GM20000 (cell line): ENCODE results near the gene FRAT1.

Experiments used
- DNase-seq: peaks from one replicate; pipeline ENCODE4 v3.0.0; 2012; ENCODE audit warnings: low spot score
- TF ChIP-seq, protein P1 (sequence below): IDR thresholded peaks from 2 replicates; pipeline ENCODE4 v1.5.1; 2012; ENCODE audit warnings: mild to moderate bottlenecking, control low read depth; ENCODE audit errors: extremely low read depth, missing control alignments

The FRAT1 gene

DNA sequence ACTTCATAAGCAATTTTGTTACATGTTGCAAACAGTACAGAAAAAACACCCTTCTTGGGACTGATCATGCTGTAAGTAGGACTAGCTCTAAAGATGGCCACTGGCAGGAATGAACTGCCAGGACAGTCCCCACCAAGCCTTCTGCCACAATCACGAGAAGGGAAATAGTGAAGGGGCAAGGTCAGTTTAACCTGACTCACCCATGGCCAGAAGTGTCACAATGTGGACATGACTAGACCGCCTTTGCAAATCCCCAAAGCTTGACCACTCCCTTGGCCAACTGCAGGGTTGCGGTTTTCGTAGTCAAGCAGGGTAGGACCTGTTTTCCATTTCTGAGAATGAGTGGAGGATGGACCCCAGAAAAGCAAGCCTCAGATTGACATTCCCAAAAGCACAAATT, 34.9 kb downstream of the FRAT1 start:
- TF ChIP-seq, protein P1, sequence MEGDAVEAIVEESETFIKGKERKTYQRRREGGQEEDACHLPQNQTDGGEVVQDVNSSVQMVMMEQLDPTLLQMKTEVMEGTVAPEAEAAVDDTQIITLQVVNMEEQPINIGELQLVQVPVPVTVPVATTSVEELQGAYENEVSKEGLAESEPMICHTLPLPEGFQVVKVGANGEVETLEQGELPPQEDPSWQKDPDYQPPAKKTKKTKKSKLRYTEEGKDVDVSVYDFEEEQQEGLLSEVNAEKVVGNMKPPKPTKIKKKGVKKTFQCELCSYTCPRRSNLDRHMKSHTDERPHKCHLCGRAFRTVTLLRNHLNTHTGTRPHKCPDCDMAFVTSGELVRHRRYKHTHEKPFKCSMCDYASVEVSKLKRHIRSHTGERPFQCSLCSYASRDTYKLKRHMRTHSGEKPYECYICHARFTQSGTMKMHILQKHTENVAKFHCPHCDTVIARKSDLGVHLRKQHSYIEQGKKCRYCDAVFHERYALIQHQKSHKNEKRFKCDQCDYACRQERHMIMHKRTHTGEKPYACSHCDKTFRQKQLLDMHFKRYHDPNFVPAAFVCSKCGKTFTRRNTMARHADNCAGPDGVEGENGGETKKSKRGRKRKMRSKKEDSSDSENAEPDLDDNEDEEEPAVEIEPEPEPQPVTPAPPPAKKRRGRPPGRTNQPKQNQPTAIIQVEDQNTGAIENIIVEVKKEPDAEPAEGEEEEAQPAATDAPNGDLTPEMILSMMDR, result no peak
- no peak for DNase-seq

DNA sequence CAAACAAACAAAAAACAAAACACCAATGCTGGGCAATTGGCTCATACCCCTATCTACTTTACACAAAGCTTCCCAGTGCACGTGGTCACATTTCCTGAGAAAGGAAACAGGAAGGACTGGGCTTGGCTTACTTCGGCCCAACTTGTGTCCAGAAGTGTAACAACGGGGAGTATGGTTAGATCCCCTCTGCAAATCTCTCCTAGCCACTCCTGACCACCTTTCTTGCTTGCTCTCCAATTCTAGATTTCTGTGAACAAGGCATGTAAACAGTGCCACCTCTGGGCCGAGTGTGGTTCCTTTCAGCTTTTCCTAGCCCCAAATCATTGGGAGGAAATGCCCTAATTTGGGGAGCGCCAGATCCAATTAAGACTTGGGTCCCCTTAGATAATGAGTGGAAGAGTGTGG, 36.5 kb downstream of the FRAT1 start:
- DNase-seq, result no peak
- TF ChIP-seq, protein P1, result no peak

DNA sequence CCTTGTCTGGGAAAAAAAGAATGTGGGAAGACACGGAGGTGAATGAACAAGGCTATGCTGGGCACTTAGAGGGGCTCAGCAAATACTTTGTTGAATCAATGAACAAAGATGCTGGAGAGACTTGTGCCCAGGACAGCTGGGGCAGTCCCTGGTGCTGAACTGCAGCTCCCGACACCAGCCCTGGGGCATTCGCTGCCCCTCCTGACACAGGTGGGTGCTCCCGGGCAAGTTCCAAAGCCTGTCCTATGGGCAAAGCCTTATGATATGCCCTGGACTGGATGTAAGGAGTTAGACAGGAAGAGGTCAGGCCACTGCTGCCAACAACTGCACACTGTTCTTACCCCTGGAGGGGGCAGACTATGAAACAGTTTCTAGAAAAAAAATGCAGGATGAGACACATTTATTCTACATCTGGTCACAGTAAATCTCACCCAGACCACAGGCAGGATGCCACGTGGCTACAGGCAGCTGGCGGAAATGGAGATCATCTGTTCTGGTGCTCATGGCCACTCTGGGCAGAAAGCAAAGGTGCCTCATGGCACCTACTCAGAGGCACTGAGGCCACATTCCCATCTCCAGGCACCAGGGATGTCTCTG, 37.3 kb downstream of the FRAT1 start:
- TF ChIP-seq, protein P1, result no peak
- no peak for DNase-seq

DNA sequence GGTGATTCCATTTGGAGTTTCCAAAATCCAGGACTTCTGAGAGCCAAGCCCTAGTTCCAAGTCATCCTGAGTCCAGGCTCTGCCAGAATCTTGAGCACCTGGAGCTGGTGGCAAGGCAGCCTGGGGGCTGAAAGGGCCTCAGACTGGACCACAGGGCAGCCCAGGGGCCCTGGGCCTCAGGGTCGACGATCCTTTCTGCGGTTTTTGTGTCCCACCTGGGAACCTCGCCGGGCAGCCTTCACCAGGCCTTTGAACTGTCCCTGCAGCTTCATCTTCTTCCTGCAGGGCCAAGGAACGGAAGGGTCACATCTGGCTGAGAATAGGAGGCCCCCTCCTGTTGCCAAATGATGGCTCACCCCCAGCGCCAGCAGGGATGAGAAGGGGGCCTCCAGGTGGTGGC, 37.8 kb downstream of the FRAT1 start:
- TF ChIP-seq, protein P1, result no peak

DNA sequence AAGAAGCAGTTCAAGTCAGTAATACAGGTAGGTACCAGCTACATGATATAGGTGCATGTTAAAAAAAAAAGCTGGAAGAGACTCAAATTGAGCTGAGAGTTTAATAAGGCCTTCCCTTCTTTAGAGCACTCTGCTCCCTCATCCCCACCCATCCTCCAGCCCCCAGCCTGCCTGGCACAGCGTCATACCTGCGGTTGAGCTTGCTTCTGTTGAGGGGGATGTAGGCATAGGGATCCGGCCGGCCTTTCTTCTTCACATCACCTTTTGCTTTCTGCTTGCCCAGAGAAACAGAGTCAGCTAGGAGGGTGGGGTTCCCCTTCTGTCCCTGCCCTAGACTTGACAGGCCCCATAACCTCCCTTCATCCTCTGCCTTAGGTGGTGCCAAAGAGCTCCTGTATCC, 39.3 kb downstream of the FRAT1 start:
- TF ChIP-seq, protein P1, result no peak

More for the DNA sequence above, 37.8 kb downstream of the FRAT1 start:
- no peak for DNase-seq

DNA sequence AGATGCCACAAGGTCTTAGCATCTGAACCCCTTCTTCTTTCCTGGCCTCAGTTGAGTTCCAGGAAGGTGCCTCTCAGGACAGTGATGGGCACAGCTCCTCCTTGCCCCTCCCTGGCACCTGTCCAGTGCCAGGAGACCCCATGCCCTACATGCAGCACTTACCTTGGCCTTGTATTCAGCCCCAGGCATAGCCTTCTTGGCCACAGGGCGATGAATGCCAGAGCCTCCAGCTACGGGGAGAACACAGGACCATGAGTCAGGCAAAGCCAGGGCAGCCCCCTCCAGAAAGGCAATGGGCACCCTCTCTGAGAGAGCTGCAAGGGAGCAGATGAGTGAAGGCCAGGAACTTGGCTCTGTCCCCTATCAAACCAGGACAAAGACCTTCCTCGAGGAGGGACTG, 39.7 kb downstream of the FRAT1 start:
- TF ChIP-seq, protein P1, result no peak
- DNase-seq, result no peak

More for the DNA sequence above, 39.3 kb downstream of the FRAT1 start:
- DNase-seq, result no peak

DNA sequence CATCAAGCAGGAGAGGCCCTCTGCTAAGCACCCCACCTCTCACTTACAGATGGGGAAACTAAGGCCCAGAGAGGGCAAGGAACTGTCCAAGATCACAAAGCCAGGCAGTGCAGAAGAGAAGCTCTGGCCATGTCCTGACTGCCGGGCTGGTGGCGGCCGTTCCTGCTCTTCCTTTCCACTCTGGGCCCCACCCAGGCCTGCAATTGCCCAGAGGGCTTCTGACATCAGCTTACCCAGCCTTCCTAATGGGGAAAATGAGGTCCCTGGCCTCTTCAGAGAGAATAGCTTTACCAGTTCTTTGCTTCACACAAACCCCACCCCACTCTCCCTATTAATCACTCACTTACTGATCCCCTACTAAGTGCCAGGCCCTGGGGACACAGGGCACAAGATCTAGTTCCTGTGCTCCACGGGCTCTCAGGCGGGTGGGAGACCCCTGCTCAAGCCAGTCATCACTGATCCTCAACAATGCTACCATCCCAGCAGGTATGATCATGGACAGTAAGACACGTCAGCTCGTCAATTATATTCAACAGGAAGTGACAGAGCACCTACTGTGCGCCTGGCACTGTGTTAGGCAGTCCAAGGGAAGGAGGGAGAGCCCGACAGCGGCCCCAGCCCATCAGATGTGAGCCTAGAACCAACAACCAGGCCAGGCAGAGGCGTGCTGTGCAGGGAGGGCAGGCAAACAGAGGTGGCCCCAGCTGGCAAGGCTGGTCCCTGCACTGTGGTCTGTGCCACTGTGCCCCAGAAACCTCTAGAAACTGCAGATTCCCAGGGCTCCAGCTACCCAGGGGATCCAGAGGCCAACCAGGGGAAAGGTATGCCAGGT, 41.9 kb downstream of the FRAT1 start:
- DNase-seq, result no peak
- TF ChIP-seq, protein P1, result no peak
